GM21360 (cell line): ENCODE measurements around the gene STARD10.

Experiments
- ATAC-seq: cut with Tn5 transposase; IDR thresholded peaks from one replicate; pipeline ENCODE4 v1.9.1; 2021; ENCODE audit warnings: mild to moderate bottlenecking, moderate library complexity; ENCODE audit not compliant: unreplicated experiment

STARD10 gene

DNA sequence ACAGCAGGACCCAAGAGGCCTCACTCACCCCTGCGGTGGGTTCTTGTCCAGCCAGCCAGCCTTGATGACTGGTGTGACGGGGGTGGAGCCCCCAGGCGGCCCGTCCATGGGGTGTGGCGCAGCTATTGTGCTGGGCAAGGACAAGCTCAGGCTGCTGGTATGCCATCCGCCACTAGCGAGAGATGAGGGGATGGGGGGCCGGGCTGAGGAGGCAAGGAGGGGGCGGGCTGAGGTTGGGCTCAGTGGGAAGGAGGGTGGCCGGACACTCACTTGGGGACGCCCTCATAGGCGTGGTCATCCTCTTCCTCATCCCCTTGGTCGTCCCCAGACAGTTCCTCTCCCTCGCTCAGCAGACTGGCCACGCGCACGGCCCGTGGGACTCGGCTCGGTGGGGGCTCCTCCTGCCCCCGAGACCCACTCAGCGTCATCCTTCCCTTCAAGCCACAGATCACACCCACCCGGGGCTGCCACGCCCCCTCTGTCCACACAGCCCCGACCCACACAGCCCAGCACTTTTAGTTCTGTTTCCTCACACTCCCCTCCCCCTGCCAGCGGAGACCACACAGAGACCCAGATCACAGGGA is 81.6 kb downstream of the STARD10 start:
- ATAC-seq = no peak

- ATAC-seq = no peak
Observed at GRCh38 chr11:72711141-72711540, 82.7 kb downstream of the STARD10 start.

- no peak for ATAC-seq
Observed at GRCh38 chr11:72710278-72710677, 83.6 kb downstream of the STARD10 start.

- no peak for ATAC-seq
Observed at GRCh38 chr11:72709478-72710238, 84.2 kb downstream of the STARD10 start.

DNA sequence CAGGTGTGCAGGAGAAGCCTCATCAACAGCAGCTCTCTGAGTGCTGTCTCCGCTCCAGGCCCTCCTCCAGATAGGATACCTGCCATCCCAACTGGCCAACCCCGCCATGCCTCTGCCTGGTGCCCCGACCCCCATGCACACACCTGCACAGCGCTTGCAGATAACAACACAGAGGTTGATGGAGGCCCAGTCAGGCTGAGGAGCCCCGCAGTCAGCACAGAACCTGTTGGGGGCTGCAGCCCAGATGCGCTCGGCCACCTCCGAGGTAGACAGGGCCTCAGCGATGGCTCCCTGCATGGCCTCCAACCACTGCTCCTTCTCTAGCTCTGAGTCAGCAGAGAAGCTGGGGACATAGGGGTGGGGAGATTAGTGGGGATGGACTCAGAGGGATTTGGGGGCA is 86.8 kb downstream of the STARD10 start:
- no peak for ATAC-seq

GRCh38 chr11:72706579-72706978 is 87.3 kb downstream of the STARD10 start:
- no peak for ATAC-seq

- ATAC-seq = no peak
Observed at GRCh38 chr11:72705442-72706365, 88.1 kb downstream of the STARD10 start.

DNA sequence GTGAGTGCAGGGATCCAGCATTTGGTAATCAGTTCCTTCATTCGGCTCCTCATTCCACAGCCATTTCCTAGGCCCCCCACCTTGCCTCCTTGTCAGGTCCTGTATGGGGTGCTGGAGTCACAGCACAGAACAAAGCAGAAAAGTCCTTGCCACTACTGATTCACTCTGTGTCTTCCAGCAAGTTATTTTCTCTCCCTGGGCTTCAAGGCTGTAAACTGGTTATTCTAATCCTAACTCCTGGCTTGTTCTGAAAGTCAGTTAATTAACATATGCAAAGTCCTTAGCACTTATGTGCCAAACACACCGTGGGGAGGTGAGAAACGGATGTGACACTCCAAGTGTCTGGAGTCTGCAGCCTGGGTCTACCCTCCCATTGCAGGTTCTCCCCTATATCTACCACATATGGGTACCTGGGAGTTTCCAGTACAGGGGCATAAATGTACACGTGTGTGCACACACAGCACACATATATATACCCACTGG is 89.0 kb downstream of the STARD10 start:
- ATAC-seq = no peak
